ENCODE measurements around the gene SORBS1. TPM values are rescaled to one million over a fixed set of nuclear protein-coding genes. Genes with fewer than 3 reads are reported as not detected.

The SORBS1 gene
- total and polyA plus RNA-seq, 2 of the 13 experiments (the other 11 are each of a cell fraction or from before 2014, with no cell fraction given), result 16.8 to 39.8 TPM

DNA sequence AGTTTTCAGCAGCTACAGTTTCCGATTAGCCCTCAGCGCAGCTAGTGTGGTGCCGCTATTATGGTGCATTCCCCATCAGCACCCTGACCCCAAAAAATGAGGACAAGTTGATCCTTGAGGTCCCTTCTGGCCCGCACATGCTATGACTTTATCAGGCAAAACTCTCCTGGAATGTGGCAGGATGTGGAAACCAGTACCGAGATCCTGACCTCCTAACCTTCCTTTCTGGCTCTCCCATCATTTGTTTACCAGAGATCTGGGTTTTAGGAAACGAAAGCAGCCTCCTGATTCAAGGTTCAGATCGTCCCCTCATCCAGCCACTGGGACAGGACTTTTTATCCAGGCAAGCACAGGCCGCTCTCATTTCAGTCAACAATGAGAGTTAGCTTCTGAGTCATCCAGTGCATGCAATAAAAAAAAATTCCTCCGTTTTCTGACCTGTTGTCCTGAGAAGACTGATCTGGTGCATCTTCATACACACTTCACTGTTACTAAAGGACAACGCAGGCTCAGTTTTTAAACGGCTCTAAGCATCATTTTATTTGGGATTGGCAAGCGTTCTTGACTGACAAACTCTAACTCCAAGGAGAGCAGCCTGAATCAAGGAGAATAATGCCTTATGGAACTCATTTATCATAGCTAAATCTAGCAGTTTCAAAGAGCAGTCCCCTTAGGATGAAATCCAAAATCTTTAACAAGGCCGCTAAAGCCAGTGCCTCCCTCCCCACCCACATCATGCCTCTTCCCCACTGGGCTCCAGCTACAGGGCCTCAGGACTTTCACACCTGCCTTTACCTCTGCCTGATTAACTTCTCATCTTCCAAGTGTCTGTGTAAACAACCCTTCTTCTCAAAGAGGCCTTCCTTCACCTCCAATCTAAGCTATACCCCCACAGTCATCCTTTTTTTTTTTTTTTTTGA lies 287.5 kb downstream of the SORBS1 start (continued):
- TF ChIP-seq ZBTB25 (CRISPR knock-in tag; IDR thresholded peaks at IDR 0.05), result no peak; the same call in 1 of the 2 replicates
- TF ChIP-seq ZNF703 (CRISPR knock-in tag; IDR thresholded peaks at IDR 0.05; ENCODE audit: borderline replicate concordance), result no peak
- TF ChIP-seq, protein P1, sequence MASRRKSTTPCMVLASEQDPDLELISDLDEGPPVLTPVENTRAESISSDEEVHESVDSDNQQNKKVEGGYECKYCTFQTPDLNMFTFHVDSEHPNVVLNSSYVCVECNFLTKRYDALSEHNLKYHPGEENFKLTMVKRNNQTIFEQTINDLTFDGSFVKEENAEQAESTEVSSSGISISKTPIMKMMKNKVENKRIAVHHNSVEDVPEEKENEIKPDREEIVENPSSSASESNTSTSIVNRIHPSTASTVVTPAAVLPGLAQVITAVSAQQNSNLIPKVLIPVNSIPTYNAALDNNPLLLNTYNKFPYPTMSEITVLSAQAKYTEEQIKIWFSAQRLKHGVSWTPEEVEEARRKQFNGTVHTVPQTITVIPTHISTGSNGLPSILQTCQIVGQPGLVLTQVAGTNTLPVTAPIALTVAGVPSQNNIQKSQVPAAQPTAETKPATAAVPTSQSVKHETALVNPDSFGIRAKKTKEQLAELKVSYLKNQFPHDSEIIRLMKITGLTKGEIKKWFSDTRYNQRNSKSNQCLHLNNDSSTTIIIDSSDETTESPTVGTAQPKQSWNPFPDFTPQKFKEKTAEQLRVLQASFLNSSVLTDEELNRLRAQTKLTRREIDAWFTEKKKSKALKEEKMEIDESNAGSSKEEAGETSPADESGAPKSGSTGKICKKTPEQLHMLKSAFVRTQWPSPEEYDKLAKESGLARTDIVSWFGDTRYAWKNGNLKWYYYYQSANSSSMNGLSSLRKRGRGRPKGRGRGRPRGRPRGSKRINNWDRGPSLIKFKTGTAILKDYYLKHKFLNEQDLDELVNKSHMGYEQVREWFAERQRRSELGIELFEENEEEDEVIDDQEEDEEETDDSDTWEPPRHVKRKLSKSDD (CRISPR knock-in tag; IDR thresholded peaks at IDR 0.05; ENCODE audit: low read depth), result peak; percentile 56; the same call in 1 of the 2 replicates
- TF ChIP-seq SKIL (CRISPR knock-in tag; IDR thresholded peaks at IDR 0.05; ENCODE audit: borderline replicate concordance), result peak; percentile 71
- peak; percentile 88 for TF ChIP-seq HDAC1 (CRISPR knock-in tag; IDR thresholded peaks at IDR 0.05)
- TF ChIP-seq, protein P2, sequence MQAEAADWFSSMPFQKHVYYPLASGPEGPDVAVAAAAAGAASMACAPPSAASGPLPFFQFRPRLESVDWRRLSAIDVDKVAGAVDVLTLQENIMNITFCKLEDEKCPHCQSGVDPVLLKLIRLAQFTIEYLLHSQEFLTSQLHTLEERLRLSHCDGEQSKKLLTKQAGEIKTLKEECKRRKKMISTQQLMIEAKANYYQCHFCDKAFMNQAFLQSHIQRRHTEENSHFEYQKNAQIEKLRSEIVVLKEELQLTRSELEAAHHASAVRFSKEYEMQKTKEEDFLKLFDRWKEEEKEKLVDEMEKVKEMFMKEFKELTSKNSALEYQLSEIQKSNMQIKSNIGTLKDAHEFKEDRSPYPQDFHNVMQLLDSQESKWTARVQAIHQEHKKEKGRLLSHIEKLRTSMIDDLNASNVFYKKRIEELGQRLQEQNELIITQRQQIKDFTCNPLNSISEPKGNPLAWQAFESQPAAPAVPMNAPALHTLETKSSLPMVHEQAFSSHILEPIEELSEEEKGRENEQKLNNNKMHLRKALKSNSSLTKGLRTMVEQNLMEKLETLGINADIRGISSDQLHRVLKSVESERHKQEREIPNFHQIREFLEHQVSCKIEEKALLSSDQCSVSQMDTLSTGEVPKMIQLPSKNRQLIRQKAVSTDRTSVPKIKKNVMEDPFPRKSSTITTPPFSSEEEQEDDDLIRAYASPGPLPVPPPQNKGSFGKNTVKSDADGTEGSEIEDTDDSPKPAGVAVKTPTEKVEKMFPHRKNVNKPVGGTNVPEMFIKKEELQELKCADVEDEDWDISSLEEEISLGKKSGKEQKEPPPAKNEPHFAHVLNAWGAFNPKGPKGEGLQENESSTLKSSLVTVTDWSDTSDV (CRISPR knock-in tag; IDR thresholded peaks at IDR 0.05), result no peak
- no peak for TF ChIP-seq NONO (IDR thresholded peaks at IDR 0.05)
- TF ChIP-seq NONO (CRISPR knock-in tag; conservative IDR thresholded peaks at IDR 0.05), result peak; percentile 78
- peak; percentile 45; the same call in 1 of the 2 replicates for TF ChIP-seq ZNF629 (CRISPR knock-in tag; conservative IDR thresholded peaks at IDR 0.05)
- TF ChIP-seq, protein P3, sequence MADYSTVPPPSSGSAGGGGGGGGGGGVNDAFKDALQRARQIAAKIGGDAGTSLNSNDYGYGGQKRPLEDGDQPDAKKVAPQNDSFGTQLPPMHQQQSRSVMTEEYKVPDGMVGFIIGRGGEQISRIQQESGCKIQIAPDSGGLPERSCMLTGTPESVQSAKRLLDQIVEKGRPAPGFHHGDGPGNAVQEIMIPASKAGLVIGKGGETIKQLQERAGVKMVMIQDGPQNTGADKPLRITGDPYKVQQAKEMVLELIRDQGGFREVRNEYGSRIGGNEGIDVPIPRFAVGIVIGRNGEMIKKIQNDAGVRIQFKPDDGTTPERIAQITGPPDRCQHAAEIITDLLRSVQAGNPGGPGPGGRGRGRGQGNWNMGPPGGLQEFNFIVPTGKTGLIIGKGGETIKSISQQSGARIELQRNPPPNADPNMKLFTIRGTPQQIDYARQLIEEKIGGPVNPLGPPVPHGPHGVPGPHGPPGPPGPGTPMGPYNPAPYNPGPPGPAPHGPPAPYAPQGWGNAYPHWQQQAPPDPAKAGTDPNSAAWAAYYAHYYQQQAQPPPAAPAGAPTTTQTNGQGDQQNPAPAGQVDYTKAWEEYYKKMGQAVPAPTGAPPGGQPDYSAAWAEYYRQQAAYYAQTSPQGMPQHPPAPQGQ (CRISPR knock-in tag; IDR thresholded peaks at IDR 0.05; ENCODE audit: borderline replicate concordance), result 0 out of 2 replicates have a peak, but pooled peaks have one; percentile 51
- TF ChIP-seq REST (IDR thresholded peaks at IDR 0.05; ENCODE audit: borderline replicate concordance in 1 of 2, low read depth in 1 of 2, low read length in 2 of 2), result peak in 1 of 2 experiments; percentile 27; a peak in 1 of 4 replicates
